Ishikawa (cell line): ENCODE measurements around the gene CACFD1.

ENCODE experiments used
- CEBPB ChIP-seq: IDR thresholded peaks from 2 replicates; pipeline ENCODE4 v1.6.1; 2012
- EP300 ChIP-seq: IDR thresholded peaks from 2 replicates; pipeline ENCODE4 v1.6.1; 2012; ENCODE audit warnings: borderline replicate concordance
- FOXM1 ChIP-seq: IDR thresholded peaks from 2 replicates; pipeline ENCODE4 v1.6.1; 2012; ENCODE audit warnings: low read depth, borderline replicate concordance
- NFIC ChIP-seq: IDR thresholded peaks from 2 replicates; pipeline ENCODE4 v1.6.1; 2012
- RAD21 ChIP-seq: IDR thresholded peaks from 2 replicates; pipeline ENCODE4 v1.6.1; 2012; ENCODE audit warnings: low read depth
- REST ChIP-seq: IDR thresholded peaks from 2 replicates; pipeline ENCODE4 v1.6.1; 2012; ENCODE audit warnings: low read depth, mild to moderate bottlenecking
- TAF1 ChIP-seq: IDR thresholded peaks from 2 replicates; pipeline ENCODE4 v1.6.1; 2012; ENCODE audit warnings: low read depth, mild to moderate bottlenecking
- TEAD4 ChIP-seq: IDR thresholded peaks from 2 replicates; pipeline ENCODE4 v1.6.1; 2012
- YY1 ChIP-seq: IDR thresholded peaks from 2 replicates; pipeline ENCODE4 v1.6.1; 2012; ENCODE audit warnings: low read depth
- ZBTB7A ChIP-seq: IDR thresholded peaks from 2 replicates; pipeline ENCODE4 v1.6.1; 2012; ENCODE audit warnings: low read depth
- TF ChIP-seq, protein P1 (sequence below): IDR thresholded peaks from 2 replicates; pipeline ENCODE4 v1.6.1; 2012
- TF ChIP-seq, protein P2 (sequence below): IDR thresholded peaks from 2 replicates; pipeline ENCODE4 v1.6.1; 2012

DNA sequence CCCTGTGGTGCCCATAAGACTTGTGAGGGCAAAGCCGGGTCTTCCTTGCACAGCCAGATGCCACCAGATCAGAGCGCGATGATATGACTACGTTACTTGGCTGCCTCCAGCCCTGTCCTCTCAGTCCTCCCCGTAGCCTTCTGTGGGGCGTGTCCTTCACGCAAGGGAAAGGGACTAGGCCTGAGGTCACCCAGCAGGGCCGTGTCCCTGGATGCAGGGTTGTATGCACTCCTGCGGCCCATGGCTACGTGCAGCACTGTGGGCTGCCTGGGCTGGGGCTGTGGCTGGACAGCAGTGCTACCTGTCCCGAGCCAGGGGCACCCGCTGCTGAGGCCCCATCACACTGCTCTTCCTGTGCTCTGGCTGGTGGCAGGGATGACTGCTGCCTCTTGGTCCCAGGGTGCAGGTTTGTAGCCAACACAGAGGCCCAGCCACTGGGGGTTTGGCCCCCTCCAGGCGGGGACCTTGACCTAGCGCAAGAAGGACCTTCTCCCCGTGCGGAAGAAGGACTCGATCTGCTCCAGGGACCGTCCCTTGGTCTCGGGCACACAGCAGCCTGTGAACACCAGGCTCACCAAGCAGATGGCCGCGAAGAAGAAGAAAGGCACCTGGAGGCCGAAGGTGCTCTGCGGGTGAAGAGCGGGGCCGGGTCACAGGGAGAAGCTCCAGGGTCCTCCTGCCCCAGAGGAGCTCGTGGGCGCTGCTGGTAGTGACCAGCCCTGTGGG lies 11.9 kb downstream of the CACFD1 start:
- TF ChIP-seq TAF1 (no peak), RAD21 (no peak), REST (no peak), CEBPB (no peak), NFIC (no peak), YY1 (no peak), TEAD4 (no peak), EP300 (no peak), ZBTB7A (no peak), FOXM1 (no peak)
- TF ChIP-seq, protein P1, sequence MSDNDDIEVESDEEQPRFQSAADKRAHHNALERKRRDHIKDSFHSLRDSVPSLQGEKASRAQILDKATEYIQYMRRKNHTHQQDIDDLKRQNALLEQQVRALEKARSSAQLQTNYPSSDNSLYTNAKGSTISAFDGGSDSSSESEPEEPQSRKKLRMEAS: no peak
- TF ChIP-seq, protein P2, sequence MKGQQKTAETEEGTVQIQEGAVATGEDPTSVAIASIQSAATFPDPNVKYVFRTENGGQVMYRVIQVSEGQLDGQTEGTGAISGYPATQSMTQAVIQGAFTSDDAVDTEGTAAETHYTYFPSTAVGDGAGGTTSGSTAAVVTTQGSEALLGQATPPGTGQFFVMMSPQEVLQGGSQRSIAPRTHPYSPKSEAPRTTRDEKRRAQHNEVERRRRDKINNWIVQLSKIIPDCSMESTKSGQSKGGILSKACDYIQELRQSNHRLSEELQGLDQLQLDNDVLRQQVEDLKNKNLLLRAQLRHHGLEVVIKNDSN: no peak
